HCT116 (cell line): ENCODE data around the gene BBX. TPM values are rescaled to one million over a fixed set of nuclear protein-coding genes. Genes with fewer than 3 reads are reported as not detected.

Experiments used
- ATAC-seq: fragments of 200-7000 bp; cut with Tn5 transposase; 2 replicates; pipeline ENCODE4 v1.9.1; 2020; ENCODE audit warnings: mild to moderate bottlenecking, moderate library complexity
- BruUV-seq: library from RNA; stranded (reverse); fragments of 400-500 nt; replicated peaks from 2 replicates; lab custom pipeline; 2021; lab: Mats Ljungman, UMichigan
- CTCF ChIA-PET: fragments of 300-600 bp; sonication (Branson Sonifier 250); formaldehyde crosslinking; loops from one replicate; lab custom pipeline; 2021; ENCODE audit warnings: antibody characterized with exemption; lab: Charles Lee
- POLR2A ChIA-PET: fragments of 300-600, 350-600 bp; sonication (Branson Sonifier 250); formaldehyde crosslinking; loops from one replicate; lab custom pipeline; 2021; ENCODE audit warnings: antibody characterized with exemption; lab: Charles Lee
- RAD21 ChIA-PET, 2 experiments: fragments of 300-600 bp; sonication (Branson Sonifier 250); formaldehyde crosslinking; loops; one replicate each; lab custom pipeline; 2023; ENCODE audit warnings: low total read pairs in 2 of 2; ENCODE audit not compliant: uncharacterized antibody in 2 of 2, unreplicated experiment in 2 of 2, low non-redundant PET in 1 of 2; lab: Charles Lee
- DNase-seq: peaks from one replicate; pipeline ENCODE4 v3.0.0-alpha.2; 2010; ENCODE audit warnings: low read depth, low spot score
- H2AFZ ChIP-seq: fragments of 200-600 bp; shearing (Covaris generic), sonication (generic); 2 replicates; pipeline ENCODE4 v1.6.1; 2017; ENCODE audit warnings: low read depth, mixed run types, mixed read lengths, antibody characterized with exemption, low read length; ENCODE audit not compliant: poor library complexity, severe bottlenecking
- H3K27ac ChIP-seq: 2 replicates; pipeline ENCODE4 v1.5.1; 2012; ENCODE audit warnings: low read depth, low read length
- H3K27me3 ChIP-seq: fragments of 200-600 bp; sonication (generic); 2 replicates; pipeline ENCODE4 v1.6.1; 2016; ENCODE audit warnings: mixed run types, low read length, mixed read lengths; ENCODE audit not compliant: insufficient read depth
- H3K36me3 ChIP-seq, 2 experiments: fragments of 200-500 bp in 1 of 2; fragments of 200-600 bp in 1 of 2; sonication (Bioruptor generic) in 1 of 2; sonication (generic) in 1 of 2; 2 replicates each; pipeline versions ENCODE4 v1.5.1 to v1.6.1; 2014 to 2016; ENCODE audit warnings: low read length in 2 of 2, inconsistent platforms in 1 of 2, mixed read lengths in 1 of 2, mixed run types in 1 of 2; ENCODE audit not compliant: insufficient read depth in 2 of 2, control insufficient read depth in 1 of 2
- H3K4me1 ChIP-seq, 2 experiments: fragments of 200-600 bp in 1 of 2; sonication (generic) in 1 of 2; 2 replicates each; pipeline versions ENCODE4 v1.5.1 to v1.6.1; 2012 to 2017; ENCODE audit warnings: low read length in 2 of 2, inconsistent platforms in 1 of 2, mild to moderate bottlenecking in 1 of 2, mixed read lengths in 1 of 2, mixed run types in 1 of 2, moderate library complexity in 1 of 2; ENCODE audit not compliant: insufficient read depth in 2 of 2, control insufficient read depth in 1 of 2
- H3K4me2 ChIP-seq: fragments of 200-600 bp; sonication (generic); 2 replicates; pipeline ENCODE4 v1.6.1; 2017; ENCODE audit warnings: mixed run types, low read length, mixed read lengths
- H3K4me3 ChIP-seq, 2 experiments: fragments of 200-600 bp in 1 of 2; sonication (generic) in 1 of 2; replicated peaks in 1 of 2; 2 replicates each; pipeline ENCODE4 v1.5.1; 2011 to 2016; ENCODE audit warnings: low read length in 2 of 2, control low read depth in 1 of 2, low read depth in 1 of 2, mild to moderate bottlenecking in 1 of 2, mixed read lengths in 1 of 2, mixed run types in 1 of 2
- H3K79me2 ChIP-seq: fragments of 200-600 bp; sonication (generic); 2 replicates; pipeline ENCODE4 v1.6.1; 2017; ENCODE audit warnings: mild to moderate bottlenecking, mixed run types, low read length, moderate library complexity, mixed read lengths; ENCODE audit not compliant: insufficient read depth
- H3K9ac ChIP-seq: fragments of 200-600 bp; sonication (generic); 2 replicates; pipeline ENCODE4 v1.6.1; 2016; ENCODE audit warnings: low read length, mixed read lengths
- H3K9me2 ChIP-seq: fragments of 200-600 bp; sonication (generic), shearing (Covaris generic); 2 replicates; pipeline ENCODE4 v1.6.1; 2017; ENCODE audit warnings: mixed run types, mild to moderate bottlenecking, moderate library complexity; ENCODE audit not compliant: insufficient read depth
- H3K9me3 ChIP-seq, 2 experiments: fragments of 200-500 bp in 1 of 2; fragments of 200-600 bp in 1 of 2; sonication (Bioruptor generic) in 1 of 2; sonication (generic) in 1 of 2; 2 replicates each; pipeline ENCODE4 v1.6.1; 2014 to 2017; ENCODE audit warnings: low read length in 2 of 2, mixed read lengths in 2 of 2, inconsistent platforms in 1 of 2, low read depth in 1 of 2, mild to moderate bottlenecking in 1 of 2, mixed run types in 1 of 2, moderate library complexity in 1 of 2; ENCODE audit not compliant: control insufficient read depth in 1 of 2, insufficient read depth in 1 of 2
- H4K20me1 ChIP-seq: fragments of 200-600 bp; sonication (generic), shearing (Covaris generic); 2 replicates; pipeline ENCODE4 v1.6.1; 2017; ENCODE audit warnings: mixed run types, mild to moderate bottlenecking, moderate library complexity; ENCODE audit not compliant: insufficient read depth
- CBX3 ChIP-seq: IDR thresholded peaks from 2 replicates; pipeline ENCODE4 v1.6.1; 2012; ENCODE audit warnings: low read depth
- CEBPB ChIP-seq: IDR thresholded peaks from 2 replicates; pipeline ENCODE4 v1.6.1; 2012; ENCODE audit warnings: low read depth
- CTCF ChIP-seq, 3 experiments: fragments of 200-600 bp in 1 of 3; sonication (generic) in 1 of 3; IDR thresholded peaks in 2 of 3; conservative IDR thresholded peaks in 1 of 3; 2 replicates each; pipeline ENCODE4 v1.5.1; 2012 to 2017; ENCODE audit warnings: low read depth in 2 of 3, low read length in 2 of 3, antibody characterized with exemption in 1 of 3, borderline replicate concordance in 1 of 3, control low read depth in 1 of 3, mild to moderate bottlenecking in 1 of 3, mixed read lengths in 1 of 3, mixed run types in 1 of 3, moderate library complexity in 1 of 3; ENCODE audit not compliant: insufficient read depth in 1 of 3
- EGR1 ChIP-seq: IDR thresholded peaks from 2 replicates; pipeline ENCODE4 v1.6.1; 2012; ENCODE audit warnings: low read depth
- ELF1 ChIP-seq: IDR thresholded peaks from 2 replicates; pipeline ENCODE4 v1.6.1; 2012; ENCODE audit warnings: low read depth, borderline replicate concordance
- EZH2 ChIP-seq: fragments of 200-600 bp; sonication (generic); IDR thresholded peaks from 2 replicates; pipeline ENCODE4 v1.6.1; 2017; ENCODE audit warnings: antibody characterized with exemption, mixed run types
- EZH2phosphoT487 ChIP-seq: fragments of 200-600 bp; IDR thresholded peaks from 2 replicates; pipeline ENCODE4 v1.6.1; 2018; ENCODE audit warnings: antibody characterized with exemption, borderline replicate concordance
- FOSL1 ChIP-seq: IDR thresholded peaks from 2 replicates; pipeline ENCODE4 v1.6.1; 2012; ENCODE audit warnings: low read depth
- JUND ChIP-seq: IDR thresholded peaks from 2 replicates; pipeline ENCODE4 v1.6.1; 2012
- POLR2A ChIP-seq: IDR thresholded peaks from 2 replicates; pipeline ENCODE4 v1.7.0; 2011; ENCODE audit warnings: borderline replicate concordance; ENCODE audit not compliant: insufficient read depth, insufficient read length; ENCODE audit errors: extremely low read depth
- POLR2AphosphoS5 ChIP-seq: IDR thresholded peaks from 2 replicates; pipeline ENCODE4 v1.6.1; 2011; ENCODE audit warnings: mild to moderate bottlenecking, low read depth, low read length, moderate library complexity
- REST ChIP-seq: IDR thresholded peaks from 2 replicates; pipeline ENCODE4 v1.6.1; 2012; ENCODE audit warnings: low read depth
- SIN3A ChIP-seq: IDR thresholded peaks from 2 replicates; pipeline ENCODE4 v1.6.1; 2012; ENCODE audit warnings: low read depth
- SP1 ChIP-seq: IDR thresholded peaks from 2 replicates; pipeline ENCODE4 v1.6.1; 2012; ENCODE audit warnings: low read depth
- SRF ChIP-seq: IDR thresholded peaks from 2 replicates; pipeline ENCODE4 v1.6.1; 2012; ENCODE audit warnings: low read depth
- ZFX ChIP-seq: fragments of 450-650 bp; IDR thresholded peaks from 2 replicates; pipeline ENCODE4 v1.6.1; 2017
- ZNF274 ChIP-seq: fragments of 200-500 bp; sonication (Bioruptor generic); IDR thresholded peaks from 2 replicates; pipeline ENCODE4 v1.6.1; 2014; ENCODE audit warnings: mild to moderate bottlenecking, low read depth, low read length, inconsistent platforms
- intact Hi-C: fragments of 100-400 bp; cut with micrococcal nuclease; formaldehyde crosslinking; loops from 2 replicates; pipeline ENCODE4 v1.10.0; 2022
- total RNA-seq: library from RNA; stranded (reverse); gene quantifications from one replicate; pipeline ENCODE4 v1.2.1, GENCODE V29; 2021; ENCODE audit not compliant: unreplicated experiment

The BBX gene
- total RNA-seq, 1 experiment from 2014 or later = 55.6 TPM

DNA sequence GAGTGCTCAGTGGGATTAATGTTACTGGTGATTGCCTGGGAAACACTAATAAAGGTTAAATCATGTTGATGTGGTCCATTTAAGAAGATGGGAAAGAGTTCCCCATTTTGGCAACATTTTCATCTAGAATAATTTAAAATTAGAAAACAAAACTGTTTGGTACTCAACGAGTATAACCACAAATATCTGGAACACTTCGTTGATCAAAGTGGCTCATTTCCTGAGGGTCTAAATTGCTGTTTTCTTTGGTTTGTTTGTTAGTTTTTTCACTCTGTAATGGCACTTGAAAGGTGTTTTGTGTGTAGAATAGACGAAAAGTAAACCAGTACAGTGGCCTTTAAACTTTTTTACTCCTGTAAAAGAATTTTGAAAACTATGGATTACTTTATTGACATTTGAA lies 73.9 kb downstream of the BBX start:
- no peaks in the 10 kb centered on the region for H3K9me3 ChIP-seq
- no peak overlapping the region for H2AFZ ChIP-seq
- POLR2A ChIA-PET = no interaction called here
- no peak overlapping the region for H3K4me3 ChIP-seq
- RAD21 ChIA-PET = no interaction called here
- BruUV-seq = no TSS peak
- H3K4me1 ChIP-seq = no peaks in the 10 kb centered on the region
- DNase-seq (no peak), ATAC-seq (no peak)
- CTCF ChIA-PET = no interaction called here
- H3K36me3 ChIP-seq = no peaks in the 10 kb centered on the region
- H3K4me2 ChIP-seq = no peak overlapping the region
- H4K20me1 ChIP-seq = no peaks in the 10 kb centered on the region
- no peaks in the 10 kb centered on the region for H3K27me3 ChIP-seq
- no peaks in the 10 kb centered on the region; the same call in 1 of the 2 replicates for H3K79me2 ChIP-seq
- H3K9ac ChIP-seq = no peak overlapping the region
- H3K27ac ChIP-seq = no peak overlapping the region
- no peaks in the 10 kb centered on the region for H3K9me2 ChIP-seq
- TF ChIP-seq SIN3A = no peak
- no peak for TF ChIP-seq CEBPB
- TF ChIP-seq SRF = no peak
- no peak for TF ChIP-seq ELF1
- no peak for TF ChIP-seq FOSL1
- no peak for TF ChIP-seq JUND
- TF ChIP-seq EZH2 = no peak
- TF ChIP-seq ZNF274 = no peak
- no peak for TF ChIP-seq EGR1
- TF ChIP-seq POLR2AphosphoS5 = no peak
- TF ChIP-seq EZH2phosphoT487 = no peak
- TF ChIP-seq ZFX = no peak
- TF ChIP-seq CBX3 = no peak
- intact Hi-C loops = no loop called here

DNA sequence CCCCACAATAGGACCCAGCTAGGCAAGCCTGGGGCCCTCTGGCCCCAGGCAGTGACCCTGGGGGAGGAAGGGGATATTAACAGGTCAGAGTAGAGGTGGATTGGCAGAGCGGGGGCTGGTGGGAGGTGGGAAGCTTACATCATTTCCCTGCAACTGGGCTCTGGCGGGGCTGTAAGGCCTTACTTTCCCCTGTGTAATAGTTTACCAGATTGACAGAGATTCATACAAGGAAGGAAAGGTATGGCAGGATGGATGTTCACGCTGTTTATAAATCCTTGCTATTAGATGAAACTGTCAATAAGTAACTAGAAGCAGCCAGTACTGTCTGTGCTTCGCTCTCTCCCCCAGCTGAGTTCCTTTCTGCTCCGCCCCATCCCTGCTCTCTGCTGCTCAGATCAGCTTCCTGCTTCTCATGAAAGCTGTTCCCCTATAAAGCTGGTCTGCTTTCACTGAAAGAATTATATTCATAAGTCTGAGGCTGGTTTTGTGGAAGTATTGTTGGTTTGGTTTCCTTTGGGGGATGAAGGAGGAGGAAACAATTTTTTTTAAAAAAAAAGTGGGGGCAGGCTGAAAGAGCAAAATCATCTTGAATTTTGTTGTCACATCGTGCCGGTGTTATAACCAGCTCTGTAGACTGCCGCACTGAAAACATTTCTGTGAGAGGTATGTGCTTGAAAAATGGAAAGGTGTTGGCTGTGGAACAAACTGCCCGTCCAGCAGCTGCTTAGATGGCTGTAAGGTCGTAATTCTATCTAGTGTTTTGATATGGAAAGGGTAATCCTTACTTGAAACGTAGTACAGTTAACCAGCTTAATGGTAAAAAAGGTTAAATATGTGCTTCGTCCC lies 76.4 kb downstream of the BBX start:
- H3K9me2 ChIP-seq = no peaks in the 10 kb centered on the region
- no TSS peak for BruUV-seq
- no peaks in the 10 kb centered on the region for H3K27me3 ChIP-seq
- no peaks in the 10 kb centered on the region; the same call in 1 of the 2 replicates for H3K79me2 ChIP-seq
- no peaks in the 10 kb centered on the region for H3K36me3 ChIP-seq
- intact Hi-C loops = no loop called here
- no peak overlapping the region for H2AFZ ChIP-seq
- CTCF ChIA-PET = no interaction called here
- no peak overlapping the region for H3K27ac ChIP-seq
- no peak overlapping the region for H3K4me3 ChIP-seq
- RAD21 ChIA-PET = no interaction called here
- no peak overlapping the region for H3K4me2 ChIP-seq
- DNase-seq = no peak
- no peaks in the 10 kb centered on the region for H4K20me1 ChIP-seq
- H3K4me1 ChIP-seq = no peaks in the 10 kb centered on the region
- H3K9ac ChIP-seq = no peak overlapping the region
- POLR2A ChIA-PET = no interaction called here
- no peaks in the 10 kb centered on the region for H3K9me3 ChIP-seq
- ATAC-seq = no peak
- TF ChIP-seq EGR1 (no peak), SRF (no peak), POLR2A (no peak), CEBPB (no peak), REST (no peak), SP1 (no peak), CTCF (IDR thresholded peaks at IDR 0.05 in 2 of 3, conservative IDR thresholded peaks at IDR 0.05 in 1 of 3; ENCODE audit: borderline replicate concordance in 1 of 3, insufficient read depth in 1 of 3, low read depth in 2 of 3, low read length in 2 of 3) (no peak), SIN3A (no peak)
